Neutrophil (primary cell): ENCODE measurements around the gene SNRPA.
"Not testable (repeated sequence)": the region's sequence is repeated elsewhere in the genome, so short reads cannot be mapped to it uniquely, and the experiment has no call there.

ENCODE experiments used
- H3K27ac ChIP-seq: fragments of 200-600 bp; sonication (generic); 2 replicates; pipeline ENCODE4 v1.5.1; 2016; ENCODE audit warnings: mild to moderate bottlenecking, moderate library complexity
- H3K27me3 ChIP-seq: fragments of 200-600 bp; sonication (generic); 2 replicates; pipeline ENCODE4 v1.6.0; 2016; ENCODE audit warnings: mild to moderate bottlenecking
- H3K36me3 ChIP-seq: fragments of 200-600 bp; sonication (generic); 2 replicates; pipeline ENCODE4 v1.5.1; 2017
- H3K4me1 ChIP-seq, 2 experiments: fragments of 200-600 bp in 1 of 2; sonication (generic) in 1 of 2; 1 replicate in 1 of 2; 2 replicates in 1 of 2; pipeline versions ENCODE4 v1.5.1 to v1.6.1; 2013 to 2016; ENCODE audit warnings: low read depth in 1 of 2, low read length in 1 of 2, mild to moderate bottlenecking in 1 of 2, moderate library complexity in 1 of 2; ENCODE audit not compliant: control insufficient read depth in 1 of 2, insufficient read depth in 1 of 2
- H3K4me3 ChIP-seq, 2 experiments: fragments of 200-600 bp in 1 of 2; sonication (generic) in 1 of 2; 1 replicate in 1 of 2; 2 replicates in 1 of 2; pipeline ENCODE4 v1.5.1; 2013 to 2016; ENCODE audit warnings: low read depth in 1 of 2, low read length in 1 of 2, mild to moderate bottlenecking in 1 of 2, moderate library complexity in 1 of 2
- H3K9me3 ChIP-seq: fragments of 200-600 bp; sonication (generic); 2 replicates; pipeline ENCODE4 v1.5.1; 2016
- CTCF ChIP-seq: fragments of 200-600 bp; sonication (generic); IDR thresholded peaks from 2 replicates; pipeline ENCODE4 v1.5.1; 2016; ENCODE audit warnings: antibody characterized with exemption

Gene SNRPA

DNA sequence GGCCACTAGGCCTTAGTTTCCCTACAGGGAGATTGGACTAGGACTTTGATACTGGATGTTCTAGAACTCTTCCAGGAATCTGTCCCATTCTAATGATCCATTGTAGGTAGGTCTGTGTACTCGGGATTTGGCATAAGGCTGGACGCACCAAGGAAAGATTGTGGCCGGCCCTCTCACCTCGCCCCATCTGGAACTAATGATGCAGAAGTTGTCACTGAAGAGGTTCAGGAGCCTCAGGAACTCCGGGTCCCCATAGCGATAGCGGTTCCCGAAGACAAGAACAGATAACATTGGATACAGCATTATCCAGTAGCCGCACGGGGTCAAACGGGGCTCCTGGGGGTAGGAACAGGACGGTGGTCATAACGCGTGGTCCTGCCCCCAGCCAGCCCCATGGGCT lies 59.2 kb downstream of the SNRPA start:
- Histone ChIP-seq H3K4me3 (peak overlapping the region; percentile 69 to 74), H3K27ac (peak overlapping the region; percentile 79), H3K27me3 (peaks cover 30% of the 10 kb centered on the region), H3K9me3 (no peaks in the 10 kb centered on the region), H3K36me3 (peaks cover 49% of the 10 kb centered on the region), H3K4me1 (peaks cover 46 to 48% of the 10 kb centered on the region in 2 experiments)
- no peak for TF ChIP-seq CTCF

GRCh38 chr19:40810649-40811408 lies 59.8 kb downstream of the SNRPA start:
- Histone ChIP-seq H3K4me3 (peak overlapping the region; percentile 69 to 74), H3K36me3 (peaks cover 42% of the 10 kb centered on the region), H3K27ac (peak overlapping the region; percentile 79), H3K4me1 (peaks cover 39 to 42% of the 10 kb centered on the region in 2 experiments), H3K27me3 (peaks cover 34% of the 10 kb centered on the region)
- TF ChIP-seq CTCF: peak; percentile 25
- H3K9me3 ChIP-seq: not testable (repeated sequence)

- H3K36me3 ChIP-seq: peaks cover 33% of the 10 kb centered on the region
- H3K4me3 ChIP-seq: peak overlapping the region; percentile 69 to 74
- H3K9me3 ChIP-seq: no peaks in the 10 kb centered on the region
- H3K4me1 ChIP-seq: peaks cover 30 to 33% of the 10 kb centered on the region in 2 experiments
- peaks cover 34% of the 10 kb centered on the region for H3K27me3 ChIP-seq
- no peak for TF ChIP-seq CTCF
- peak overlapping the region; percentile 79 for H3K27ac ChIP-seq
These were observed 60.7 kb downstream of the SNRPA start for GRCh38 chr19:40811478-40812341.

- H3K4me1 ChIP-seq: peaks cover 24 to 25% of the 10 kb centered on the region in 2 experiments
- peaks cover 25% of the 10 kb centered on the region for H3K36me3 ChIP-seq
- H3K27ac ChIP-seq, H3K9me3 ChIP-seq, H3K4me3 ChIP-seq: not testable (repeated sequence)
- H3K27me3 ChIP-seq: peaks cover 34% of the 10 kb centered on the region
These were observed 61.6 kb downstream of the SNRPA start for GRCh38 chr19:40812571-40812970.

DNA sequence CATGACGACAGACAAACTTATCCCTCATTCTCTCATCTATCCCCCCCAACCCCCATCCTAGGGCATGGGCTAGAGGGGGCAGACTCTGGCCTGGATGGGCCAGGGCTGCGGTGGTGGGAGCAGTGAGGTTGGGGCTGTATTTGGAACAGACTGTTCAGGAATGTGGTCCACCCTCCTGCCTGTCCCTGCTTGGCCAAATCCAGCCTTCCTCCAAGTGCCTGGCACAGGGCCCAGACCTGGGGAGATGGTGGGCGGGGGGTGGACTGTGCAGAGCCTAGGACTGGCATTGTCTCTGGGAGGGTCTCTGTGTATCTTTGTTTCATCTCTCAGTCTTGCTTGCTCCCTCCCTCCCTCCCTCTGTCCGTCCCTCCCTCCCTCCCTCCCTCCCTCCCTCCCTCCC lies 62.2 kb downstream of the SNRPA start:
- Histone ChIP-seq H3K27me3 (peaks cover 34% of the 10 kb centered on the region), H3K4me3 (no peak overlapping the region), H3K4me1 (peaks cover 24 to 28% of the 10 kb centered on the region in 2 experiments), H3K36me3 (peaks cover 18% of the 10 kb centered on the region), H3K27ac (no peak overlapping the region), H3K9me3 (no peaks in the 10 kb centered on the region)
- no peak for TF ChIP-seq CTCF
